GM20000 (cell line): ENCODE results near the gene NFKBIE.

Experiments used
- DNase-seq: peaks from one replicate; pipeline ENCODE4 v3.0.0; 2012; ENCODE audit warnings: low spot score
- TF ChIP-seq, protein P1 (sequence below): IDR thresholded peaks from 2 replicates; pipeline ENCODE4 v1.5.1; 2012; ENCODE audit warnings: mild to moderate bottlenecking, control low read depth; ENCODE audit errors: extremely low read depth, missing control alignments

NFKBIE gene

DNA sequence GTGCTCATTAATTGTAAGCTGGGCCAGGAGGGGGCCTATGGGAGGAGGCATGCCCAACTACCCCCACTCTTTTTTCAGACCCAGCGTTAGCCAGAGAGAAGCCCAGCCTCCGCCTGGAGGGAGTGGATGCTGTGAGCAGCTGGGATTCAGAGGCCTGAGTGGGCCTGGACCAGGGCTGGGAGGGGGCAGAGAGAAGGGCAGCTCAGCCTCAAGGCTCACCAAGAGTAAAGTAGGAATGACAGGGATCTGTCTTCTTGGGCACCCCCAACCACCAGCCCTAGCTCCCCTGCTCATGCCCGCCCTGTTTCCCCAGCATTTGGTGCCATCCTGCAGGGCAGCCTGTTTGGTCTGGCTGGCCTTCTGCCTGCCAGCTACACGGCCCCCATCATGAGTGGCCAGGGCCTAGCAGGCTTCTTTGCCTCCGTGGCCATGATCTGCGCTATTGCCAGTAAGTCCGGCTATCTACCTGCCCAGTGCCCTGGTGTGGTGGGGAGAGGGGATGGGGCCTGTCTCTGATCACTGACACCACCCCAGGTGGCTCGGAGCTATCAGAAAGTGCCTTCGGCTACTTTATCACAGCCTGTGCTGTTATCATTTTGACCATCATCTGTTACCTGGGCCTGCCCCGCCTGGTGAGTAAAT lies 35.2 kb downstream of the NFKBIE start:
- peak; percentile 3 for DNase-seq
- TF ChIP-seq, protein P1, sequence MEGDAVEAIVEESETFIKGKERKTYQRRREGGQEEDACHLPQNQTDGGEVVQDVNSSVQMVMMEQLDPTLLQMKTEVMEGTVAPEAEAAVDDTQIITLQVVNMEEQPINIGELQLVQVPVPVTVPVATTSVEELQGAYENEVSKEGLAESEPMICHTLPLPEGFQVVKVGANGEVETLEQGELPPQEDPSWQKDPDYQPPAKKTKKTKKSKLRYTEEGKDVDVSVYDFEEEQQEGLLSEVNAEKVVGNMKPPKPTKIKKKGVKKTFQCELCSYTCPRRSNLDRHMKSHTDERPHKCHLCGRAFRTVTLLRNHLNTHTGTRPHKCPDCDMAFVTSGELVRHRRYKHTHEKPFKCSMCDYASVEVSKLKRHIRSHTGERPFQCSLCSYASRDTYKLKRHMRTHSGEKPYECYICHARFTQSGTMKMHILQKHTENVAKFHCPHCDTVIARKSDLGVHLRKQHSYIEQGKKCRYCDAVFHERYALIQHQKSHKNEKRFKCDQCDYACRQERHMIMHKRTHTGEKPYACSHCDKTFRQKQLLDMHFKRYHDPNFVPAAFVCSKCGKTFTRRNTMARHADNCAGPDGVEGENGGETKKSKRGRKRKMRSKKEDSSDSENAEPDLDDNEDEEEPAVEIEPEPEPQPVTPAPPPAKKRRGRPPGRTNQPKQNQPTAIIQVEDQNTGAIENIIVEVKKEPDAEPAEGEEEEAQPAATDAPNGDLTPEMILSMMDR = no peak

DNA sequence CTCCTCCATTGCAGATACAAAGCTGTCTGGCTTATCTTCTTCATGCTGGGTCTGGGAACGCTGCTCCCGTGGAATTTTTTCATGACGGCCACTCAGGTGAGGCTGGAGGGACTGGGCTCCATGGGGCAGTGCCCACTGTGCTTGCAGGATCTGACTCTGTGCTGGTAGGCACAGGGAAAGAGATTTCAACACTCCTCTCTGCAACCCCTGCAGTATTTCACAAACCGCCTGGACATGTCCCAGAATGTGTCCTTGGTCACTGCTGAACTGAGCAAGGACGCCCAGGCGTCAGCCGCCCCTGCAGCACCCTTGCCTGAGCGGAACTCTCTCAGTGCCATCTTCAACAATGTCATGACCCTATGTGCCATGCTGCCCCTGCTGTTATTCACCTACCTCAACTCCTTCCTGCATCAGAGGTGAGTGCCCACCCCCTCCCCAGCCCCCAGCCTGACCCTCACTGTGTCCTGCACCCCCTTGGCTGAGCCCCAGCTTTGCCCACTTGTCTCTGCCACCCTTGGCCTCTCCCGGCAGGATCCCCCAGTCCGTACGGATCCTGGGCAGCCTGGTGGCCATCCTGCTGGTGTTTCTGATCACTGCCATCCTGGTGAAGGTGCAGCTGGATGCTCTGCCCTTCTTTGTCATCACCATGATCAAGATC lies 35.8 kb downstream of the NFKBIE start:
- DNase-seq = no peak
- TF ChIP-seq, protein P1 = no peak

- DNase-seq = no peak
- TF ChIP-seq, protein P1 = no peak
Measured at GRCh38 chr6:44228836-44229235, 36.5 kb downstream of the NFKBIE start.

DNA sequence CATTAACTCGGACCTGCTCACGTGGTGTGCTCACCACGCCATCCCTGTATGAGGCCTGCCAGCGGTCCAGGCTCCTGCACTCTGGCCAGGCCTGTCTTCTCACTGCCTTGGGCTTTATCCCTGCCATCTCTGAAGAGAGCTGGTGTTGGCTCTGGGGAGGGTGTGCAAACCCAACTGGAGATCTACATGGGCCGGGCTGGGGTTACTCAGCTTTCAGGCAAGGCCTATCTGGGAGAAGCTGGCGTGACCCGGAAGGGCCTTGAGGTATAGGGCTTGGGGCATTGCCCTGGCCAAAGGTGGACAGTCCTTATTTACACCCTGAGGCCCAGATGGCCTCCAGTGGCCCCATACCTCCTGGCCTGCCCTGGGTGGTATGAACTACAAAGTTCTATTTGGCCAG lies 36.9 kb downstream of the NFKBIE start:
- TF ChIP-seq, protein P1 = no peak
- no peak for DNase-seq

DNA sequence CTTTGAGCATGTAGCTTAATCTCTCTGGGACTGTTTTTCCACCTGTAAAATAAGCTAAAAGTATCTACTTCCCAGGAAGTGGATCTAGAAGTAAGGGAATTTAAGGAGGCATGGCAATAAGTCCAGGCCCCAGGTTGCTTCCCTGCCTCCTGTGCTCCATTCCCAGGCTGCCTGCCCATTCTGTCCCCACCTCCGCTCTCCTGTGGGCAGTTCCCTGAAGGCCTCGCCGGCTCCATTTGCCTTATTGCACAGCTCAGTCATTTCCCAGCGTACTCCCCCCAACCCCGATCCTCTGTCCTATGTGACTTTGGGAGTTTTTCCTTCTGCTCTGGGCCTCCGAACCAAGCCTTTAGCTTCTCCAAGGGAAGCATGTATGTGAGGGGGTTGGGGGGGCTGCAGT lies 37.3 kb downstream of the NFKBIE start:
- DNase-seq = peak; percentile 3
- TF ChIP-seq, protein P1 = no peak

DNA sequence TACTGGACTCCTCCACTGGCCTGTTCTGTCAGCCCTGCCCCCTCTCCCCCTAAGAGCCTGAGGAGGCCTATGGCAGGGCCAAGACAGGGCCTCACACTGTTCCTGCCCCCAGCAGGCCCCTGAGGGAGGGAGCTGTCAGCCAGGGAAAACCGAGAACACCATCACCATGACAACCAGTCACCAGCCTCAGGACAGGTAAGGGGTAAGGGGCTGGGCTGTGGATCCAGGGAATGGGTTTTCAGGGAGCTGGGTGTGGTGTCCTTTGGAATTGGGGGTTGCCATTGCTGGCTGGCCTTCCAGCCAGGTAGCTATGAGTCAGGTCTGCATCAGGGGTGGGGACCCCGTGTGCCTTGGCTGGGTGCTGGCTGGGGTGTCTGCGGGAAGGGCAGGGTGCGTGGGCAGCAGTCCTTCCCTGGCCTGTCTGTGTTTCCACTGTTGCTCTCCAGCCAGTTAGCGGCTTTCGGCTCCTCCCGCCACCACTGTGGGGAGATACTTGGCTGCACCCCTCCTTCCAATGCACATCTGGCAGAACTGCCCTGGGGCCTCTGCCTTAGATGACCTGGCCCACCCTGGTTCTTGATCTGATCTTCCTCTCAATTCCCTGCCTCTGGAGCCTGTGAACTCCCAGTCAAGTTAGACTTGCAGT lies 38.1 kb downstream of the NFKBIE start:
- TF ChIP-seq, protein P1 = no peak
- DNase-seq = peak; percentile 10
